SK-N-SH treated with all-trans-retinoic acid at 6 μM for 48 hours (cell line): ENCODE results near the gene THADA.

Experiments
- ATAC-seq: fragments of 200-7000 bp; cut with Tn5 transposase; 3 replicates; pipeline ENCODE4 v1.9.1; 2020; ENCODE audit warnings: mild to moderate bottlenecking, moderate library complexity
- ARNTL ChIP-seq: fragments of 450-650 bp; formaldehyde crosslinking; IDR thresholded peaks from 2 replicates; pipeline ENCODE4 v1.5.0; 2020; ENCODE audit warnings: low read depth, mild to moderate bottlenecking, moderate library complexity, borderline replicate concordance
- BACH2 ChIP-seq: fragments of 250-450 bp; sonication (Bioruptor Pico); IDR thresholded peaks from 2 replicates; pipeline ENCODE4 v1.9.0; 2021; ENCODE audit warnings: mild to moderate bottlenecking, borderline replicate concordance
- CSDC2 ChIP-seq: fragments of 250-450 bp; sonication (Bioruptor Pico); IDR thresholded peaks from 2 replicates; pipeline ENCODE4 v1.5.0; 2020; ENCODE audit warnings: mild to moderate bottlenecking, moderate library complexity
- CSRNP3 ChIP-seq: fragments of 250-450 bp; sonication (Bioruptor Pico); IDR thresholded peaks from 2 replicates; pipeline ENCODE4 v1.5.1; 2021; ENCODE audit warnings: mild to moderate bottlenecking, moderate library complexity
- ESRRG ChIP-seq: fragments of 250-450 bp; sonication (Bioruptor Pico); IDR thresholded peaks from 2 replicates; pipeline ENCODE4 v1.6.1; 2021; ENCODE audit warnings: mild to moderate bottlenecking
- GLIS3 ChIP-seq: fragments of 250-450 bp; sonication (Bioruptor Pico); IDR thresholded peaks from 2 replicates; pipeline ENCODE4 v1.5.0; 2020; ENCODE audit warnings: mild to moderate bottlenecking, moderate library complexity
- ISL1 ChIP-seq: fragments of 250-450 bp; sonication (Bioruptor Pico); IDR thresholded peaks from 2 replicates; pipeline ENCODE4 v2.1.2; 2022; ENCODE audit warnings: mild to moderate bottlenecking, moderate library complexity
- OSR1 ChIP-seq: fragments of 250-450 bp; sonication (Bioruptor Pico); IDR thresholded peaks from 2 replicates; pipeline ENCODE4 v1.8.0; 2022; ENCODE audit warnings: moderate library complexity, mild to moderate bottlenecking, inconsistent platforms
- PPARA ChIP-seq: fragments of 250-450 bp; sonication (Bioruptor Pico); IDR thresholded peaks from 2 replicates; pipeline ENCODE4 v1.5.0; 2020; ENCODE audit warnings: mild to moderate bottlenecking, borderline replicate concordance
- RARB ChIP-seq: fragments of 250-450 bp; sonication (Bioruptor Pico); IDR thresholded peaks from 2 replicates; pipeline ENCODE4 v1.8.0; 2021; ENCODE audit warnings: mild to moderate bottlenecking, moderate library complexity
- SNAI2 ChIP-seq: fragments of 250-450 bp; sonication (Bioruptor Pico); IDR thresholded peaks from 2 replicates; pipeline ENCODE4 v1.5.0; 2020; ENCODE audit warnings: mild to moderate bottlenecking, moderate library complexity
- TCF4 ChIP-seq: fragments of 250-450 bp; sonication (Bioruptor Pico); IDR thresholded peaks from 2 replicates; pipeline ENCODE4 v1.8.0; 2021; ENCODE audit warnings: mild to moderate bottlenecking, moderate library complexity, borderline replicate concordance
- TOX ChIP-seq: fragments of 250-450 bp; sonication (Bioruptor Pico); IDR thresholded peaks from 2 replicates; pipeline ENCODE4 v1.8.0; 2021; ENCODE audit warnings: mild to moderate bottlenecking, moderate library complexity, borderline replicate concordance
- TSHZ2 ChIP-seq: fragments of 250-450 bp; sonication (Bioruptor Pico); IDR thresholded peaks from 2 replicates; pipeline ENCODE4 v1.5.0; 2020; ENCODE audit warnings: mild to moderate bottlenecking, moderate library complexity
- ZC3H10 ChIP-seq: fragments of 250-450 bp; sonication (Bioruptor Pico); IDR thresholded peaks from 2 replicates; pipeline ENCODE4 v1.5.1; 2021; ENCODE audit warnings: mild to moderate bottlenecking, moderate library complexity
- ZFP3 ChIP-seq: fragments of 250-450 bp; sonication (Bioruptor Pico); IDR thresholded peaks from 2 replicates; pipeline ENCODE4 v1.5.0; 2020; ENCODE audit warnings: mild to moderate bottlenecking, moderate library complexity
- ZFP30 ChIP-seq: fragments of 450-650 bp; formaldehyde crosslinking; IDR thresholded peaks from 2 replicates; pipeline ENCODE4 v1.5.0; 2022; ENCODE audit warnings: mild to moderate bottlenecking, moderate library complexity
- ZNF565 ChIP-seq: fragments of 450-650 bp; formaldehyde crosslinking; conservative IDR thresholded peaks from 2 replicates; pipeline ENCODE4 v1.5.0; 2020; ENCODE audit warnings: low read depth, mild to moderate bottlenecking, moderate library complexity
- ZNF70 ChIP-seq: fragments of 450-650 bp; formaldehyde crosslinking; IDR thresholded peaks from 2 replicates; pipeline ENCODE4 v1.5.0; 2020; ENCODE audit warnings: mild to moderate bottlenecking, moderate library complexity
- ZNF8 ChIP-seq: fragments of 450-650 bp; formaldehyde crosslinking; IDR thresholded peaks from 2 replicates; pipeline ENCODE4 v1.5.0; 2020; ENCODE audit warnings: mild to moderate bottlenecking, moderate library complexity
- TF ChIP-seq, protein P1 (sequence below): fragments of 250-450 bp; sonication (Bioruptor Pico); IDR thresholded peaks from 2 replicates; pipeline ENCODE4 v1.8.0; 2020; ENCODE audit warnings: mild to moderate bottlenecking, moderate library complexity, borderline replicate concordance
- TF ChIP-seq, protein P2 (sequence below): fragments of 250-450 bp; sonication (Bioruptor Pico); IDR thresholded peaks from 2 replicates; pipeline ENCODE4 v1.5.1; 2020; ENCODE audit warnings: low read depth, mild to moderate bottlenecking, moderate library complexity
- TF ChIP-seq, protein P3 (sequence below): fragments of 250-450 bp; sonication (Bioruptor Pico); IDR thresholded peaks from 2 replicates; pipeline ENCODE4 v1.8.0; 2021; ENCODE audit warnings: low read depth, mild to moderate bottlenecking, moderate library complexity, borderline replicate concordance

THADA gene

DNA sequence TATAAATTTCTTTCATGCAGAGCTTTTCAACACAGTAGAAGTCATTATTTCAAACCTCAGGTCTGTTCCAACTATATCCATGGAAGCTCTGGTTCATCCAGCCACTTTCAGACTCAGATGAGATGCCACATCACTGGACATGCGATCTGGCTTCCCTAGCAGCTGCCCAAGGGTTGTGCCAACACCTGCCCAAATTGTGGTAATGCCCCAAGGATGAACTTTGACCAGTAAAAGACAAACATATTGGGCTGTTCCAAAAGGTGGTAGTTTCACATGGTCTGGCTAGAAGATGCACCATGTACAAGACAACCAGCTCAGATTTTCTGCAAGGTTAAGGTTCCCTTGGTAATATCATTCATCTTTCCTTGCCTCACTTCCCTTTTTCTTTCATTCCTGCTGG, 101.9 kb downstream of the THADA start:
- no peak for ATAC-seq
- TF ChIP-seq ZFP30 (CRISPR knock-in tag): no peak
- TF ChIP-seq, protein P1, sequence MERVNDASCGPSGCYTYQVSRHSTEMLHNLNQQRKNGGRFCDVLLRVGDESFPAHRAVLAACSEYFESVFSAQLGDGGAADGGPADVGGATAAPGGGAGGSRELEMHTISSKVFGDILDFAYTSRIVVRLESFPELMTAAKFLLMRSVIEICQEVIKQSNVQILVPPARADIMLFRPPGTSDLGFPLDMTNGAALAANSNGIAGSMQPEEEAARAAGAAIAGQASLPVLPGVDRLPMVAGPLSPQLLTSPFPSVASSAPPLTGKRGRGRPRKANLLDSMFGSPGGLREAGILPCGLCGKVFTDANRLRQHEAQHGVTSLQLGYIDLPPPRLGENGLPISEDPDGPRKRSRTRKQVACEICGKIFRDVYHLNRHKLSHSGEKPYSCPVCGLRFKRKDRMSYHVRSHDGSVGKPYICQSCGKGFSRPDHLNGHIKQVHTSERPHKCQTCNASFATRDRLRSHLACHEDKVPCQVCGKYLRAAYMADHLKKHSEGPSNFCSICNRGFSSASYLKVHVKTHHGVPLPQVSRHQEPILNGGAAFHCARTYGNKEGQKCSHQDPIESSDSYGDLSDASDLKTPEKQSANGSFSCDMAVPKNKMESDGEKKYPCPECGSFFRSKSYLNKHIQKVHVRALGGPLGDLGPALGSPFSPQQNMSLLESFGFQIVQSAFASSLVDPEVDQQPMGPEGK: no peak
- TF ChIP-seq, protein P2, sequence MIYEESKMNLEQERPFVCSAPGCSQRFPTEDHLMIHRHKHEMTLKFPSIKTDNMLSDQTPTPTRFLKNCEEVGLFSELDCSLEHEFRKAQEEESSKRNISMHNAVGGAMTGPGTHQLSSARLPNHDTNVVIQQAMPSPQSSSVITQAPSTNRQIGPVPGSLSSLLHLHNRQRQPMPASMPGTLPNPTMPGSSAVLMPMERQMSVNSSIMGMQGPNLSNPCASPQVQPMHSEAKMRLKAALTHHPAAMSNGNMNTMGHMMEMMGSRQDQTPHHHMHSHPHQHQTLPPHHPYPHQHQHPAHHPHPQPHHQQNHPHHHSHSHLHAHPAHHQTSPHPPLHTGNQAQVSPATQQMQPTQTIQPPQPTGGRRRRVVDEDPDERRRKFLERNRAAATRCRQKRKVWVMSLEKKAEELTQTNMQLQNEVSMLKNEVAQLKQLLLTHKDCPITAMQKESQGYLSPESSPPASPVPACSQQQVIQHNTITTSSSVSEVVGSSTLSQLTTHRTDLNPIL (CRISPR knock-in tag): no peak
- TF ChIP-seq TCF4 (CRISPR knock-in tag): no peak
- TF ChIP-seq ZC3H10 (CRISPR knock-in tag): no peak
- no peak for TF ChIP-seq ARNTL (CRISPR knock-in tag)
- TF ChIP-seq ZNF70: no peak
- no peak for TF ChIP-seq CSDC2 (CRISPR knock-in tag)
- no peak for TF ChIP-seq SNAI2 (CRISPR knock-in tag)
- no peak for TF ChIP-seq ESRRG
- TF ChIP-seq CSRNP3 (CRISPR knock-in tag): no peak
- no peak for TF ChIP-seq PPARA (CRISPR knock-in tag)
- TF ChIP-seq BACH2 (CRISPR knock-in tag): no peak
- no peak for TF ChIP-seq ISL1 (CRISPR knock-in tag)
- no peak for TF ChIP-seq GLIS3 (CRISPR knock-in tag)
- TF ChIP-seq RARB (CRISPR knock-in tag): no peak
- TF ChIP-seq OSR1 (CRISPR knock-in tag): no peak
- TF ChIP-seq ZFP3 (CRISPR knock-in tag): no peak
- TF ChIP-seq, protein P3, sequence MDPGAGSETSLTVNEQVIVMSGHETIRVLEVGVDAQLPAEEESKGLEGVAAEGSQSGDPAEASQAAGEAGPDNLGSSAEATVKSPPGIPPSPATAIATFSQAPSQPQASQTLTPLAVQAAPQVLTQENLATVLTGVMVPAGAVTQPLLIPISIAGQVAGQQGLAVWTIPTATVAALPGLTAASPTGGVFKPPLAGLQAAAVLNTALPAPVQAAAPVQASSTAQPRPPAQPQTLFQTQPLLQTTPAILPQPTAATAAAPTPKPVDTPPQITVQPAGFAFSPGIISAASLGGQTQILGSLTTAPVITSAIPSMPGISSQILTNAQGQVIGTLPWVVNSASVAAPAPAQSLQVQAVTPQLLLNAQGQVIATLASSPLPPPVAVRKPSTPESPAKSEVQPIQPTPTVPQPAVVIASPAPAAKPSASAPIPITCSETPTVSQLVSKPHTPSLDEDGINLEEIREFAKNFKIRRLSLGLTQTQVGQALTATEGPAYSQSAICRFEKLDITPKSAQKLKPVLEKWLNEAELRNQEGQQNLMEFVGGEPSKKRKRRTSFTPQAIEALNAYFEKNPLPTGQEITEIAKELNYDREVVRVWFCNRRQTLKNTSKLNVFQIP: no peak
- no peak for TF ChIP-seq TOX (CRISPR knock-in tag)

DNA sequence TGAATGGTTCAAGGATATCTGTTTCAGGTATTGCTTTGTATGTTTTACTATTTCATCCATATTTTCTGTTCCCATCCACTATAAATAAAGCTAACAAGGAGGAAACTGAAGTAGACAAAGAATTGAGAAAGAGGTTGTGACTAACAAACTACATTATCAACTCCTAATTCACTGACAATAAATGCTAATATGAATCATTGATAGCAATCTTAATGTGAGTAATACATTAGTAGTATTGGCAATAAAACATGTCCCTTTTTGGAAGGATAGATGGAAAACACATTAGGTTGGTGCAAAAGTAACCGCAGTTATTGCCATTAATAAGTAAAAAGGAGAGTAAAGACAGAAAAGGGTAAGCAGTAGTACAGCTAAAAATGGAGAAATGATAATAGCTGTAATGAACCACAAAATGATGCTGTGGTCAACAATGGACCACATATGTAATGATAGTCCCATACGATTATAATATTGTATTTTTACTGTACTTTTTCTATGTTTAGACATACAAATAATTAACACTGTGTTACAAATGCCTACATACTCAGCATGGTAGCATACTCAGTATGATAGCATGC, 104.7 kb downstream of the THADA start:
- ATAC-seq: peak; percentile 60
- peak; percentile 55 for TF ChIP-seq TCF4 (CRISPR knock-in tag)
- peak; percentile 90 for TF ChIP-seq CSRNP3 (CRISPR knock-in tag)
- TF ChIP-seq ZC3H10 (CRISPR knock-in tag): peak; percentile 85; the same call in 1 of the 2 replicates
- TF ChIP-seq OSR1 (CRISPR knock-in tag): no peak
- TF ChIP-seq, protein P1: peak; percentile 97
- peak; percentile 88 for TF ChIP-seq ESRRG
- no peak for TF ChIP-seq TSHZ2 (CRISPR knock-in tag)
- TF ChIP-seq ZNF565 (CRISPR knock-in tag): no peak
- TF ChIP-seq BACH2 (CRISPR knock-in tag): no peak
- TF ChIP-seq, protein P2 (CRISPR knock-in tag): peak; percentile 94
- TF ChIP-seq, protein P3: peak; percentile 98; the same call in 1 of the 2 replicates
- peak; percentile 63; the same call in 1 of the 2 replicates for TF ChIP-seq ZNF8 (CRISPR knock-in tag)
- no peak for TF ChIP-seq TOX (CRISPR knock-in tag)
- TF ChIP-seq ARNTL (CRISPR knock-in tag): no peak
- no peak for TF ChIP-seq GLIS3 (CRISPR knock-in tag)
